GM23338 (cell line): ENCODE measurements around the gene SOHLH1.

Experiments used
- CREB1 ChIP-seq: fragments of 250-450 bp; sonication (Bioruptor Pico); IDR thresholded peaks from 2 replicates; pipeline ENCODE4 v1.5.0; 2020; ENCODE audit warnings: low read depth, mild to moderate bottlenecking, moderate library complexity
- EZH2 ChIP-seq: fragments of 200-600 bp; sonication (generic); IDR thresholded peaks from one replicate; pipeline ENCODE4 v1.8.0; 2017; ENCODE audit warnings: antibody characterized with exemption, mild to moderate bottlenecking, low read depth; ENCODE audit not compliant: unreplicated experiment
- EZH2phosphoT487 ChIP-seq: fragments of 200-600 bp; sonication (generic); IDR thresholded peaks from one replicate; pipeline ENCODE4 v1.8.1; 2018; ENCODE audit warnings: antibody characterized with exemption; ENCODE audit not compliant: unreplicated experiment
- JUNB ChIP-seq: IDR thresholded peaks from one replicate; pipeline ENCODE4 v1.6.1; 2016; ENCODE audit warnings: antibody characterized with exemption; ENCODE audit not compliant: unreplicated experiment
- NANOG ChIP-seq: IDR thresholded peaks from 2 replicates; pipeline ENCODE4 v1.6.1; 2016; ENCODE audit warnings: antibody characterized with exemption, borderline replicate concordance
- POLR2AphosphoS5 ChIP-seq: IDR thresholded peaks from 2 replicates; pipeline ENCODE4 v1.6.1; 2016; ENCODE audit warnings: antibody characterized with exemption, low read depth
- STAT1 ChIP-seq: IDR thresholded peaks from one replicate; pipeline ENCODE4 v1.6.1; 2016; ENCODE audit warnings: antibody characterized with exemption; ENCODE audit not compliant: unreplicated experiment
- ZNF114 ChIP-seq: fragments of 250-450 bp; sonication (Bioruptor Pico); IDR thresholded peaks from 2 replicates; pipeline ENCODE4 v1.5.0; 2020; ENCODE audit warnings: mild to moderate bottlenecking, moderate library complexity
- ZNF331 ChIP-seq: fragments of 250-450 bp; sonication (Bioruptor Pico); IDR thresholded peaks from 2 replicates; pipeline ENCODE4 v1.5.0; 2020; ENCODE audit warnings: low read depth, mild to moderate bottlenecking, moderate library complexity
- TF ChIP-seq, protein P1 (sequence below), 2 experiments: fragments of 200-600 bp in 1 of 2; sonication (generic) in 1 of 2; conservative IDR thresholded peaks; 2 replicates each; pipeline versions ENCODE4 v1.5.1 to v1.6.1; 2016 to 2017; ENCODE audit warnings: antibody characterized with exemption in 2 of 2, low read depth in 2 of 2, mild to moderate bottlenecking in 2 of 2, moderate library complexity in 1 of 2
- TF ChIP-seq, protein P2 (sequence below): IDR thresholded peaks from one replicate; pipeline ENCODE4 v1.6.1; 2018; ENCODE audit warnings: antibody characterized with exemption; ENCODE audit not compliant: unreplicated experiment

DNA sequence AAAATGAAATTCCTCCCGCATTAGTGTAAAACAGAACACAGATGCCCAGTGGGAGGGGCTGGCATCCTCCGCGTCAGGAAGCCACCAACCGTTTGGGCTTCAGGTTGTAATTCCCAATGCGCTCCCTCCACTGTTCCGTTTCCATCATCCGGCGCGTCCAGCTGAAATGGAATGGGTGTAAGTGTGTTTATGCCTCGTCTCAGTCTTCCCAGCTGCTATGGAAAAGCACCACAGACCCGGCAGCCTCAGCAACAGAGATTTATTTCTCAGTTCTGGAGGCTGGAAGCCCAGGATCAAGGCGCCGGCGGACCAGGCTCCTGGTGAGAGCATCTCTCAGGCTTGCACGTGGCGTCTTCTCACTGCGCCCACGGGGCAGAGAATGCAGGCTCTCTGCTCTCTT, 23.1 kb upstream of the SOHLH1 start:
- TF ChIP-seq, protein P1, sequence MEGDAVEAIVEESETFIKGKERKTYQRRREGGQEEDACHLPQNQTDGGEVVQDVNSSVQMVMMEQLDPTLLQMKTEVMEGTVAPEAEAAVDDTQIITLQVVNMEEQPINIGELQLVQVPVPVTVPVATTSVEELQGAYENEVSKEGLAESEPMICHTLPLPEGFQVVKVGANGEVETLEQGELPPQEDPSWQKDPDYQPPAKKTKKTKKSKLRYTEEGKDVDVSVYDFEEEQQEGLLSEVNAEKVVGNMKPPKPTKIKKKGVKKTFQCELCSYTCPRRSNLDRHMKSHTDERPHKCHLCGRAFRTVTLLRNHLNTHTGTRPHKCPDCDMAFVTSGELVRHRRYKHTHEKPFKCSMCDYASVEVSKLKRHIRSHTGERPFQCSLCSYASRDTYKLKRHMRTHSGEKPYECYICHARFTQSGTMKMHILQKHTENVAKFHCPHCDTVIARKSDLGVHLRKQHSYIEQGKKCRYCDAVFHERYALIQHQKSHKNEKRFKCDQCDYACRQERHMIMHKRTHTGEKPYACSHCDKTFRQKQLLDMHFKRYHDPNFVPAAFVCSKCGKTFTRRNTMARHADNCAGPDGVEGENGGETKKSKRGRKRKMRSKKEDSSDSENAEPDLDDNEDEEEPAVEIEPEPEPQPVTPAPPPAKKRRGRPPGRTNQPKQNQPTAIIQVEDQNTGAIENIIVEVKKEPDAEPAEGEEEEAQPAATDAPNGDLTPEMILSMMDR (conservative IDR thresholded peaks at IDR 0.05; ENCODE audit: low read depth in 2 of 2) = no peak
- no peak for TF ChIP-seq EZH2
- TF ChIP-seq JUNB = no peak
- no peak for TF ChIP-seq CREB1
- no peak for TF ChIP-seq EZH2phosphoT487
- TF ChIP-seq POLR2AphosphoS5 = no peak
- TF ChIP-seq ZNF331 (CRISPR knock-in tag) = no peak
- no peak for TF ChIP-seq NANOG
- TF ChIP-seq, protein P2, sequence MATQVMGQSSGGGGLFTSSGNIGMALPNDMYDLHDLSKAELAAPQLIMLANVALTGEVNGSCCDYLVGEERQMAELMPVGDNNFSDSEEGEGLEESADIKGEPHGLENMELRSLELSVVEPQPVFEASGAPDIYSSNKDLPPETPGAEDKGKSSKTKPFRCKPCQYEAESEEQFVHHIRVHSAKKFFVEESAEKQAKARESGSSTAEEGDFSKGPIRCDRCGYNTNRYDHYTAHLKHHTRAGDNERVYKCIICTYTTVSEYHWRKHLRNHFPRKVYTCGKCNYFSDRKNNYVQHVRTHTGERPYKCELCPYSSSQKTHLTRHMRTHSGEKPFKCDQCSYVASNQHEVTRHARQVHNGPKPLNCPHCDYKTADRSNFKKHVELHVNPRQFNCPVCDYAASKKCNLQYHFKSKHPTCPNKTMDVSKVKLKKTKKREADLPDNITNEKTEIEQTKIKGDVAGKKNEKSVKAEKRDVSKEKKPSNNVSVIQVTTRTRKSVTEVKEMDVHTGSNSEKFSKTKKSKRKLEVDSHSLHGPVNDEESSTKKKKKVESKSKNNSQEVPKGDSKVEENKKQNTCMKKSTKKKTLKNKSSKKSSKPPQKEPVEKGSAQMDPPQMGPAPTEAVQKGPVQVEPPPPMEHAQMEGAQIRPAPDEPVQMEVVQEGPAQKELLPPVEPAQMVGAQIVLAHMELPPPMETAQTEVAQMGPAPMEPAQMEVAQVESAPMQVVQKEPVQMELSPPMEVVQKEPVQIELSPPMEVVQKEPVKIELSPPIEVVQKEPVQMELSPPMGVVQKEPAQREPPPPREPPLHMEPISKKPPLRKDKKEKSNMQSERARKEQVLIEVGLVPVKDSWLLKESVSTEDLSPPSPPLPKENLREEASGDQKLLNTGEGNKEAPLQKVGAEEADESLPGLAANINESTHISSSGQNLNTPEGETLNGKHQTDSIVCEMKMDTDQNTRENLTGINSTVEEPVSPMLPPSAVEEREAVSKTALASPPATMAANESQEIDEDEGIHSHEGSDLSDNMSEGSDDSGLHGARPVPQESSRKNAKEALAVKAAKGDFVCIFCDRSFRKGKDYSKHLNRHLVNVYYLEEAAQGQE = no peak
- TF ChIP-seq ZNF114 = no peak
- TF ChIP-seq STAT1 = no peak
